Loucy (cell line): Measurements from ENCODE around the gene SUN5.

ENCODE experiments used
- H2AFZ ChIP-seq: fragments of 200-600 bp; sonication (generic); 2 replicates; pipeline ENCODE4 v1.6.0; 2016; ENCODE audit warnings: antibody characterized with exemption, mild to moderate bottlenecking, low read length, moderate library complexity
- H3F3A ChIP-seq: fragments of 200-600 bp; 2 replicates; pipeline ENCODE4 v1.6.0; 2016; ENCODE audit warnings: antibody characterized with exemption, low read depth, mild to moderate bottlenecking
- H3K27me3 ChIP-seq: fragments of 200-600 bp; sonication (generic); 2 replicates; pipeline ENCODE4 v1.6.1; 2014; ENCODE audit warnings: low read length, mild to moderate bottlenecking; ENCODE audit not compliant: insufficient read depth, poor library complexity, severe bottlenecking
- H3K36me3 ChIP-seq: fragments of 200-600 bp; sonication (generic); 2 replicates; pipeline ENCODE4 v1.6.1; 2016; ENCODE audit warnings: low read length; ENCODE audit not compliant: insufficient read depth
- H3K4me1 ChIP-seq: fragments of 200-600 bp; sonication (generic); 2 replicates; pipeline ENCODE4 v1.5.1; 2014; ENCODE audit warnings: low read length, mild to moderate bottlenecking; ENCODE audit not compliant: insufficient read depth, poor library complexity, severe bottlenecking
- H3K4me2 ChIP-seq: fragments of 200-600 bp; sonication (generic); 2 replicates; pipeline ENCODE4 v1.6.0; 2014; ENCODE audit warnings: antibody characterized with exemption, low read length, low read depth, mild to moderate bottlenecking; ENCODE audit not compliant: poor library complexity, severe bottlenecking
- H3K4me3 ChIP-seq: fragments of 200-600 bp; sonication (generic); 2 replicates; pipeline ENCODE4 v1.5.1; 2014; ENCODE audit warnings: low read length, mild to moderate bottlenecking, mixed read lengths; ENCODE audit not compliant: poor library complexity, severe bottlenecking
- H3K79me2 ChIP-seq: fragments of 200-600 bp; sonication (generic); 2 replicates; pipeline ENCODE4 v1.6.1; 2014; ENCODE audit warnings: low read length; ENCODE audit not compliant: insufficient read depth
- H3K9ac ChIP-seq: fragments of 200-600 bp; sonication (generic); 2 replicates; pipeline ENCODE4 v1.6.0; 2014; ENCODE audit warnings: mild to moderate bottlenecking, low read depth, low read length, moderate library complexity; ENCODE audit not compliant: poor library complexity, severe bottlenecking
- H3K9me2 ChIP-seq: fragments of 200-600 bp; sonication (generic); replicated peaks from 2 replicates; pipeline ENCODE4 v1.6.1; 2016; ENCODE audit warnings: low read depth, low read length, mixed read lengths
- H3K9me3 ChIP-seq: fragments of 200-600 bp; sonication (generic); 2 replicates; pipeline ENCODE4 v1.6.1; 2014; ENCODE audit warnings: mild to moderate bottlenecking, antibody characterized with exemption, low read length, low read depth; ENCODE audit not compliant: insufficient read depth
- H4K20me1 ChIP-seq: fragments of 200-600 bp; sonication (generic); 2 replicates; pipeline ENCODE4 v1.6.0; 2014; ENCODE audit warnings: antibody characterized with exemption, low read length, mild to moderate bottlenecking; ENCODE audit not compliant: insufficient read depth, poor library complexity, severe bottlenecking
- EZH2phosphoT487 ChIP-seq: fragments of 200-600 bp; IDR thresholded peaks from 2 replicates; pipeline ENCODE4 v1.6.1; 2018; ENCODE audit warnings: antibody characterized with exemption, mild to moderate bottlenecking, moderate library complexity, borderline replicate concordance
- TF ChIP-seq, protein P1 (sequence below): fragments of 200-600 bp; sonication (generic); conservative IDR thresholded peaks from 2 replicates; pipeline ENCODE4 v1.5.1; 2014; ENCODE audit warnings: mild to moderate bottlenecking, antibody characterized with exemption, low read length

SUN5 gene, protein sequence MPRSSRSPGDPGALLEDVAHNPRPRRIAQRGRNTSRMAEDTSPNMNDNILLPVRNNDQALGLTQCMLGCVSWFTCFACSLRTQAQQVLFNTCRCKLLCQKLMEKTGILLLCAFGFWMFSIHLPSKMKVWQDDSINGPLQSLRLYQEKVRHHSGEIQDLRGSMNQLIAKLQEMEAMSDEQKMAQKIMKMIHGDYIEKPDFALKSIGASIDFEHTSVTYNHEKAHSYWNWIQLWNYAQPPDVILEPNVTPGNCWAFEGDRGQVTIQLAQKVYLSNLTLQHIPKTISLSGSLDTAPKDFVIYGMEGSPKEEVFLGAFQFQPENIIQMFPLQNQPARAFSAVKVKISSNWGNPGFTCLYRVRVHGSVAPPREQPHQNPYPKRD

DNA sequence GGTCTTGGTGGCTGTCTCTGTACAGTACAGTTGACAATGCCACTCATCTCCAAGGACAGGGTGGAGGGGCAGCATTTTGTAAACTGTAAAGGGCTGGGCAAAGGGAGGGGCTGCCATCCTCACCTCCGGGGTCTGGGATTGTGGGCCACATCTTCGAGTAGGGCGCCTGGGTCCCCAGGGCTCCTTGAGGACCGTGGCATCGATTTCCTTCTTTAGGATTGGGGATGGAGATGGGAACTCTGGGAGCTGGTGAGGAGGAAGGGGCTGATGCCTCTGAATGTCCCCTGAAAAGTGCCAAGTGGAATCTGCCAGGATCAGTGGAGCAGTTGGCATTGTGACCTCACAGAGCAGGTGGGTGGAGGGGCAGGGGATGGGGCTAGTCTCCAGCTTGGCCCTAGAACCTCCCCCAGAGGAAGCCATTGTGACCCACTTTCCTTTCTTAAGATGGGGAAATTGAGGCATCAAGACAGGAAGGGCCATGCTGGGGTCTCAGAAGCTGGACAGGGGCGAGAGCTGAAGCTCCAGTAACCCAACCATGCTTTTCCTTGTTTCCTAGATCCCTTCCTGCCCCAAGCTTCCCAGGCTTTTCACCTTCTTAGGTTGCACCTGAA is at the start of gene SUN5:
Gene SUN5, minus strand, starts transcription at position 293 of the 611 bp plus-strand sequence. Its CDS starts 93 bp downstream, at position 200.
- Histone ChIP-seq H3K27me3 (no peaks in the 10 kb centered on the region), H3K4me3 (no peak within 1 kb of the TSS), H3K79me2 (no peaks in the 10 kb centered on the region), H3F3A (no peaks in the 10 kb centered on the region), H3K9ac (no peak within 1 kb of the TSS), H3K9me2 (no peaks in the 10 kb centered on the region), H3K4me2 (no peak within 1 kb of the TSS), H3K9me3 (peaks cover 5% of the 10 kb centered on the region; the same call in 1 of the 2 replicates), H3K36me3 (no peaks in the 10 kb centered on the region), H4K20me1 (no peaks in the 10 kb centered on the region), H2AFZ (no peak within 1 kb of the TSS), H3K4me1 (no peaks in the 10 kb centered on the region)
- TF ChIP-seq, protein P1, sequence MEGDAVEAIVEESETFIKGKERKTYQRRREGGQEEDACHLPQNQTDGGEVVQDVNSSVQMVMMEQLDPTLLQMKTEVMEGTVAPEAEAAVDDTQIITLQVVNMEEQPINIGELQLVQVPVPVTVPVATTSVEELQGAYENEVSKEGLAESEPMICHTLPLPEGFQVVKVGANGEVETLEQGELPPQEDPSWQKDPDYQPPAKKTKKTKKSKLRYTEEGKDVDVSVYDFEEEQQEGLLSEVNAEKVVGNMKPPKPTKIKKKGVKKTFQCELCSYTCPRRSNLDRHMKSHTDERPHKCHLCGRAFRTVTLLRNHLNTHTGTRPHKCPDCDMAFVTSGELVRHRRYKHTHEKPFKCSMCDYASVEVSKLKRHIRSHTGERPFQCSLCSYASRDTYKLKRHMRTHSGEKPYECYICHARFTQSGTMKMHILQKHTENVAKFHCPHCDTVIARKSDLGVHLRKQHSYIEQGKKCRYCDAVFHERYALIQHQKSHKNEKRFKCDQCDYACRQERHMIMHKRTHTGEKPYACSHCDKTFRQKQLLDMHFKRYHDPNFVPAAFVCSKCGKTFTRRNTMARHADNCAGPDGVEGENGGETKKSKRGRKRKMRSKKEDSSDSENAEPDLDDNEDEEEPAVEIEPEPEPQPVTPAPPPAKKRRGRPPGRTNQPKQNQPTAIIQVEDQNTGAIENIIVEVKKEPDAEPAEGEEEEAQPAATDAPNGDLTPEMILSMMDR, result no peak
- no peak for TF ChIP-seq EZH2phosphoT487

DNA sequence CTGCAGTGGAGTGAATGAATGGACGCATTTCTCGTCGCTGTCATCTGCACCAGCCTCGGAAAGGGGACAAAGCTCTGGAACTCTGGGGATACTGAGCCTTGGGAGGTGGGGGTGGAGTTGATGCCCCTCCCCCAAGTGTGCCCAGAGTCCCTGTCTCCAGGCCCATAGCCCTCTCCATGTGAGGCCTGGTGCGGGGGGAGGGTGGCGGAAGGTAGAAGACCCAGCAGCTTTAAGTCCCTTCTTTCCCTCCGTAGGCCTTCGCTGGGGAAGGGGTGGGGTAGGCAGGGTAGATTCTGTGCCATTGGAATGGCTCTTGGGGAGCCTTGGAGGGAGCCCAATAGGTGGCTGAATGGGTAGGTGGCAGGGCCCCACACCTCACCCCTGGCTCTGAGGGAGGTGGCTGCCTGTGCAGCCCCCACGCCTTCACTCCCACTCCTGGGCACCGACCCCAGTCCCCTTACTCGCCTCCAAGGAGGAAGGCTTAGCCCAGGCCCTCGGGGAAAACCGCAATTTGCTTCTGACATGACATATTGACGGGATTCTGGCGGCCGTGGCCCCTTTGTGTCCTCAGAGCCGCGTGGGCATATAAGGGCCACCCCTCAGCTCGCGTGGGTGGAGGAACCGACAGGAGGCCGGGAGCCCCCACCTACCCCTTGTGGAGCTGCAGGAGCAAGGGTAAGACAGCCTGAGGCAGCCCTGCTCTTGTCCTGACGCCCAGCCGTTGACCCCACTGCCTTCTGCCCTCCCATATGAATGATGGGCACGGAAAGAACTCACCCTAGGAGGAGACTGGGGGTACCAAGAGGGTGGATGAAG is 49.3 kb upstream of the SUN5 start, which contains the start of gene BPIFB3:
Gene BPIFB3, plus strand, starts transcription at position 613 of the 816 bp plus-strand sequence. CDS start 1,533 bp downstream, outside the sequence.
- H2AFZ ChIP-seq, result no peak within 1 kb of the TSS
- no peaks in the 10 kb centered on the region for H4K20me1 ChIP-seq
- H3K4me3 ChIP-seq, result no peak within 1 kb of the TSS
- no peaks in the 10 kb centered on the region for H3K27me3 ChIP-seq
- no peaks in the 10 kb centered on the region for H3K4me1 ChIP-seq
- H3K79me2 ChIP-seq, result no peaks in the 10 kb centered on the region
- no peak within 1 kb of the TSS for H3K4me2 ChIP-seq
- H3K9me3 ChIP-seq, result no peaks in the 10 kb centered on the region
- TF ChIP-seq, protein P1, result no peak
- TF ChIP-seq EZH2phosphoT487, result no peak
- H3K9ac ChIP-seq, result no peak within 1 kb of the TSS
- no peaks in the 10 kb centered on the region for H3F3A ChIP-seq
- H3K36me3 ChIP-seq, result no peaks in the 10 kb centered on the region
- no peaks in the 10 kb centered on the region for H3K9me2 ChIP-seq

DNA sequence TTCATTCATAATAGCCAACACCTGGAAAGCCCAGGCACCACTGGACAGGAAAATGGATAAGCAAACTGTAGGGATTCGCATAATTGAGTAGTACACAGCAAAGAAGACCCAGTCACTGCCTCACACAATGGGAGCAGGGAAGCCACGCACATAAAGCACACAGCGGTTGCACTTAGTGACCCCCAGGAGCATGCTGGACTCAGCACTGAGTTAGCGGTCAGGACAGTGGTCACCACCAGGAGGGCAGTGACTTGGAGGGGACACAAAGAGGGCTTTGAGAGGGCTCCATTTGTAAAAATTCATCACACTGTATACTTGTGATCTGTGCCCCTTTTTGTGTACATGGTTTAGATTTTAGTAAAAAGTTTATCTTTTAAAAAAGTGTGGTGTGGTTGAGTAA is 47.1 kb upstream of the SUN5 start:
- no peaks in the 10 kb centered on the region for H3F3A ChIP-seq
- H3K27me3 ChIP-seq, result no peaks in the 10 kb centered on the region
- TF ChIP-seq, protein P1, result no peak
- no peak for TF ChIP-seq EZH2phosphoT487
- H3K9ac ChIP-seq, result no peak overlapping the region
- no peak overlapping the region for H3K4me2 ChIP-seq
- no peak overlapping the region for H3K4me3 ChIP-seq
- H3K4me1 ChIP-seq, result no peaks in the 10 kb centered on the region
- H3K9me2 ChIP-seq, result no peaks in the 10 kb centered on the region
- no peak overlapping the region for H2AFZ ChIP-seq
- no peaks in the 10 kb centered on the region for H3K9me3 ChIP-seq
- no peaks in the 10 kb centered on the region for H3K36me3 ChIP-seq
- no peaks in the 10 kb centered on the region for H3K79me2 ChIP-seq
- no peaks in the 10 kb centered on the region for H4K20me1 ChIP-seq
